22Rv1 (cell line): Measurements from ENCODE around the gene PARP12.

Source experiments
- H3K27ac ChIP-seq: fragments of 450-650 bp; 2 replicates; pipeline ENCODE4 v1.5.1; 2017
- CTCF ChIP-seq: fragments of 450-650 bp; IDR thresholded peaks from 2 replicates; pipeline ENCODE4 v1.5.1; 2017; ENCODE audit warnings: mild to moderate bottlenecking
- ZFX ChIP-seq: fragments of 450-650 bp; IDR thresholded peaks from 2 replicates; pipeline ENCODE4 v1.6.1; 2017; ENCODE audit warnings: antibody characterized with exemption, borderline replicate concordance

Gene PARP12

GRCh38 chr7:140053812-140054539 lies 8.8 kb downstream of the PARP12 start:
- no peak overlapping the region for H3K27ac ChIP-seq
- TF ChIP-seq CTCF (no peak), ZFX (no peak)

- TF ChIP-seq ZFX (no peak), CTCF (no peak)
- no peak overlapping the region for H3K27ac ChIP-seq
Observed at GRCh38 chr7:140051820-140052219, 10.9 kb downstream of the PARP12 start.

GRCh38 chr7:140050100-140050499 lies 12.7 kb downstream of the PARP12 start:
- no peak overlapping the region for H3K27ac ChIP-seq
- TF ChIP-seq ZFX (no peak), CTCF (no peak)

- TF ChIP-seq CTCF (no peak), ZFX (no peak)
- H3K27ac ChIP-seq: no peak overlapping the region
Observed at GRCh38 chr7:140049339-140050024, 13.3 kb downstream of the PARP12 start.

- TF ChIP-seq CTCF (no peak), ZFX (no peak)
- H3K27ac ChIP-seq: no peak overlapping the region
Observed at GRCh38 chr7:140048989-140049338, 13.8 kb downstream of the PARP12 start.

- no peak overlapping the region for H3K27ac ChIP-seq
- no peak for TF ChIP-seq ZFX
- TF ChIP-seq CTCF: no peak
Observed at GRCh38 chr7:140048138-140048537, 14.6 kb downstream of the PARP12 start.

GRCh38 chr7:140047197-140047596 lies 15.6 kb downstream of the PARP12 start:
- TF ChIP-seq ZFX: no peak
- TF ChIP-seq CTCF: no peak
- no peak overlapping the region for H3K27ac ChIP-seq
